Transverse colon (tissue), 3 donors: Measurements from ENCODE around the gene SH3PXD2B.
A peak's percentile ranks its signal among the peaks of the same experiment; 100 is the strongest.

ENCODE experiments used
- CTCF ChIP-seq, 5 experiments: fragments of 200-600 bp in 3 of 5; fragments of 450-650 bp in 2 of 5; sonication (generic) in 3 of 5; IDR thresholded peaks; 1 replicate in 2 of 5; 2 replicates in 3 of 5; pipeline ENCODE4 v1.5.1; 2016 to 2017; ENCODE audit warnings: antibody characterized with exemption in 5 of 5, inconsistent platforms in 3 of 5, mild to moderate bottlenecking in 2 of 5, moderate library complexity in 1 of 5
- POLR2A ChIP-seq: fragments of 450-650 bp; IDR thresholded peaks from one replicate; pipeline ENCODE4 v1.6.1; 2016; ENCODE audit warnings: antibody characterized with exemption, mild to moderate bottlenecking, moderate library complexity

GRCh38 chr5:172450861-172451695 lies 3.2 kb downstream of the SH3PXD2B start:
- peak; percentile 56 to 68 (median 63) for TF ChIP-seq CTCF (IDR thresholded peaks at IDR 0.05)
- TF ChIP-seq POLR2A = no peak
